NCI-H2171 (cell line): ENCODE data around the gene TCF7L1.
A peak's percentile ranks its signal among the peaks of the same experiment; 100 is the strongest.
"Not testable (repeated sequence)": the region's sequence is repeated elsewhere in the genome, so short reads cannot be mapped to it uniquely, and the experiment has no call there.

Source experiments
- DNase-seq: peaks from one replicate; lab custom pipeline; 2025; lab: John Stamatoyannopoulos, UW

Gene TCF7L1, protein sequence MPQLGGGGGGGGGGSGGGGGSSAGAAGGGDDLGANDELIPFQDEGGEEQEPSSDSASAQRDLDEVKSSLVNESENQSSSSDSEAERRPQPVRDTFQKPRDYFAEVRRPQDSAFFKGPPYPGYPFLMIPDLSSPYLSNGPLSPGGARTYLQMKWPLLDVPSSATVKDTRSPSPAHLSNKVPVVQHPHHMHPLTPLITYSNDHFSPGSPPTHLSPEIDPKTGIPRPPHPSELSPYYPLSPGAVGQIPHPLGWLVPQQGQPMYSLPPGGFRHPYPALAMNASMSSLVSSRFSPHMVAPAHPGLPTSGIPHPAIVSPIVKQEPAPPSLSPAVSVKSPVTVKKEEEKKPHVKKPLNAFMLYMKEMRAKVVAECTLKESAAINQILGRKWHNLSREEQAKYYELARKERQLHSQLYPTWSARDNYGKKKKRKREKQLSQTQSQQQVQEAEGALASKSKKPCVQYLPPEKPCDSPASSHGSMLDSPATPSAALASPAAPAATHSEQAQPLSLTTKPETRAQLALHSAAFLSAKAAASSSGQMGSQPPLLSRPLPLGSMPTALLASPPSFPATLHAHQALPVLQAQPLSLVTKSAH

DNA sequence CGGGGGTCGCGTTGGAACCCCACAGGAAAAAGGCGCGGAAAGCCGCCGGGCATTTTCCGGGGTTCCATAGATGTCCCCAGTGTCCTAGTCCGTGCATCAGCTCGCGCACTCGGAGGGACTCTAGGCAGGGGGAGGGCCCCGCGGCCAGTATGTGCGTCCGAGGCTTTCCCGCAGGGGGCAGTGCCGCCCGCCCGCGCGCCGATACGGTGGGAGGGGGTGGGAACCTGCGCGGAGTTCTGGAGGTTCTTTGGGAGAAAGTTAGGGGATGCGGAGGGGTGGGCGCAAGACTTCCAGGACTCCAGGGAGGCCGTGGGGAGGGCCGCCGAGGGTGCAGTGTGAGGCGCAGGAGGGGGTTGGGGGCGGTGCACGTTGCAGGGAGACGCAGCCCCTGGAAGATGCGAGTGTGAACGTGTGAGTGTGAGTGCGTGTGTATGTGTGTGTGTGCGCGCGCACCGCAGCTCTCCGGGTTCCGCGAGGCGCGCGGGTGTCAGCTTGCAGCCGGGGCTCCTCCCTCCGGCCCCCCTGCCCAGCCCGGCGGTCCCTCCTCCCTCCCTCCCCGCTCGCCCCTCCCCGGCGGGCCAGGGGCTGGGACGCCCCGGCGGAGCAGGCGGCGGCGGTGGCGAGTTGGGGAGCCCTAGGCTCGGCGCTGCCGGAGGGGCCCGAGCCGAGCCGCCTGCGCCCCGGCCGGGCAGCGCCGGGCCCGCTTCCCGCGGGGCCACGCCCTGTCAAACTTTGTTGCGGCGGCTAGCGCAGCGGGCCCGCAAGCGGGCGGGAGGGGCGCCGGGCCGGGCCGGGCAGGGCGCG is at the start of gene TCF7L1:
Gene TCF7L1 (plus strand): TSS at position 559 of the 804 bp plus-strand sequence. CDS start 293 bp downstream, outside the sequence.
- DNase-seq = peak; percentile 41

DNA sequence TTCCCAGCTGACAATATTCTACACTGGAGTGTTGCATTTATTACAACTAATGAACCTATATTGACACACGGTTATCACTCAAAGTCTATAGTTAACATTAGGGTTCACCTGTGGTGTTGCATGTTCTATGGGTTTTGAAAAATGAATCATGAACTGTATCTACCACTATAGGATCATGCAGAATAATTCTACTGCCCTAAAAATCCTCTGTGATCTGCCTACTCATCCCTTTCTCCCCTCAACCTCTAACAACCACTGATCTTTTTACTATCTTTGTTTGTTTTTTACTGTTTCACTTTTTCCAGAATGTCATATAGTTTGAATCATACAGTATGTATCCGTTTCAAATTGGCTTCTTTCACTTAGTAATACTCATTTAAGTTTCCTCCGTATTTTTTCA is 47.6 kb upstream of the TCF7L1 start:
- no peak for DNase-seq

DNA sequence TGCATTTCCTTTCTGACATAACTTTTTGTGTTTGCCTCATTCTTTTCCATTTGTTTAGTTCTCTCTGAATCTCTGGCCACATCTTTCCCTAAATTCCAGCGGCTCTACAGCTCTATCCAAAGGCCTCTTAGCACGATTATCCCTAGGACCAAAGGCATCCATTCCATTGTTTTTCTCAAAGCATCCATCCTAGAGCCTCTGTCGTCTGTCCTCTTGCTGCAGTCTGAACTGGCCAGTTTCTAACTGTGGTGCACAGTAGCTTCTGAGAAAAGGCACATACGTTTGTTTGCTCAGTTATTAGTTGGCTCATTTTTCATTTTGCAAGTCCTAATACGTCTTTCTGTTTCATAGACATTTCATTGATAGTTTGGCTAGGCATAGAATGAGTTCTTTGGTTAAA is 45.7 kb upstream of the TCF7L1 start:
- DNase-seq = no peak

DNA sequence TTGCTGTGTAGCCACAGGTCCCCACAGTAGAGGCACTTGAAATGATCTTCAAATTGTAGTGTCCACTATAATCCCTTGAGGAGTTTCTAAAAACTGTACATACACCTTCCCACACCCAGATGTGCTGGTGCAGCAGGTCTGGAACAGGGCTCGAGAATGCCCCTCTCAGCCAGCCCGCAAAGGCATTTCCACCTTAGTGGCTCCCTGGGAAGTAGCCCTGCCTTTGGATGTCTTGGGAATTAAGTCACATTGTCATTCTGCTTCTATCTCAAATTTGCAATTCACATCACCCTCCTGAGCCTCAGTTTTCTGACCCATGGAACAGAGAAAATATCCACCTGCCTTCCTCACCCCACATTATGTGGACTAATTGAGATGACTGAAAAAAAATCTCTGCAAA is 44.3 kb upstream of the TCF7L1 start:
- DNase-seq = no peak

DNA sequence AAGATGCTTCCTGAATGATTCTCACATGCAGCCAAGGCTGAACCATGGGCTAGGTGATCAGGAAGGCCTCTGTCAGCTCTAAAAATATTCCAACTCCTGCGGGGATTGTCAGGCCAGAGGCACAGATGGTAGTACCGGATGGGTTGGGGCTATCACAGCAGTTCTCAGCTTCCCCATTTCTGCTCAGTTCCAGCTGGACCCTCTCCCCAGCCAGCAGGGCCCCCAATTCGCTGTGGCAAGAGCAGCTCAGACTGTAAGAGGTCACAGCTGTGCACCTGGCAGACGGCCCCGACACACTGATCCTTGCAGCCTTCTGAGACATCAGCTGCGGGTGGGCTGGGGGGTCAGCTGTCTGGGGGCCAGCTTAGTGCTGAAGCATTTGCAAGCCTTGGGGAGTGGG is 43.6 kb upstream of the TCF7L1 start:
- DNase-seq = peak; percentile 74

DNA sequence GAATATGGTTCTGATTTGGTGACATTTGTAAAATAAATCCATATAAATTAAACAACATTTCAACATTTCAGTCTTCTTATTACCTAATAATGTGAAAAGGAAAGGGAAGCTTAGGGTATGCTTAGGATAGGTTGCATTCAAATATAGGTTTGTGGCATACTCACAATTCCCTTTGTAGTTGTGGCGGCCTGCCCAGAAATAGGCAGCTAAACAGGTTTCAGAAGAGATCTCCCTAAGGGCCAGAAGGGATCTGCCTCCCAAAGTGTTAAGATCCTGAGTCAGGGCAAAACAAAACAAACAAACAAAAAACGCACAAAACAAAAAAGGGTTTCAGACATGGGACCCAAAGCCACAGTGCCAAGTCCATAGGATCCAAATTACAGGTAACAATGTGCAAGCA is 41.4 kb upstream of the TCF7L1 start:
- no peak for DNase-seq

DNA sequence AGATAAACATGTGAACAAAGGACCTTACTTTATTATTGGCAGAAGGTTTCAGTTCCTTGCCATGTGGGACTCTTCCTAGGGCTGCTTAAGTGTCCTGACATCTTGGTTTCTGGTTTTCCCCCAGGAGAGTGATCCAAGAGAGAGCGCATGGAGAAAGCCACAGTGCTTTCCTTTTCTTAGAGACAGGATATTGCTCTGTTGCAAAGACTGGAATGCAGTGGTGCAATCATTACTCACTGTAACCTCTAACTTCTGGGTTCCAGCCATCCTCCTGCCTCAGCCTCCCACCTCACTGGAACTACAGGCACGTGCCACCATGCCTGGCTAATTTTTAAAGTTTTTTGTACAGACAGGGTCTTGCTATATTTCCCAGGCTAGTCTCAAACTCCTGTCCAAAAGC is 38.1 kb upstream of the TCF7L1 start:
- no peak for DNase-seq

DNA sequence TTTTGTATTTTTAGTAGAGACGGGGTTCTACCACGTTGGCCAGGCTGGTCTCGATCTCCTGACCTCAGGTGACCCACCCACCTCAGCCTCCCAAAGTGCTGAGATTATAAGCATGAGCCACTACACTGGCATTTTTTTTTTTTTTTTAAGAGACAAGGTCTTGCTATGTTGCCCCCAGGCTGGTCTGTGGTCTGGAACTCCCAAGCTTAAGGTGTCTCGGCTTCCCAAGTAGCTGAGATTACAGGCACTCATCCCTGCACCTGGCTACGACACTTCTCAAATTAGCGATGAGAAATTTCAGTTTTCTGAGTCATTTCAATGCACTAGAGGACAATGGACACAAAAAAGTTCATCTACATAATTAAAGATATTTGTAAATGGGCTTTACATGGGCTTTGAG is 36.6 kb upstream of the TCF7L1 start:
- no peak for DNase-seq

DNA sequence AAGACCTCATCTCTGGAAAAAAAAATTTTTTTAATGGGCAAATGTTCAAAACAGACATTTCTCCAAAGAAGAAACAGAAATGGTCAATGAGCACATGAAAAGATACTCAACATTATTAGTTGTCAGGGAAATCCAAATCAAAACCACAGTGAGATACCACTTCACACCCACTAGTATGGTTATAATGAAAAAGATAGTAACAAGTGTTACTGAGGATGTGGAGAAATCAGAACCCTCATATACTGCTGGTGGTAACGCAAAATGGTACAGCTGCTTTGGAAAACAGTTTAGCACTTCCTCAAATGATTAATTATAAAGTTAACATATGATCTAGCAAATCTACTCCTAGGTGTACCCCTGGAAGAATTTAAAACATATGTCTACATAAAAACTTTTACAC is 29.0 kb upstream of the TCF7L1 start:
- no peak for DNase-seq

DNA sequence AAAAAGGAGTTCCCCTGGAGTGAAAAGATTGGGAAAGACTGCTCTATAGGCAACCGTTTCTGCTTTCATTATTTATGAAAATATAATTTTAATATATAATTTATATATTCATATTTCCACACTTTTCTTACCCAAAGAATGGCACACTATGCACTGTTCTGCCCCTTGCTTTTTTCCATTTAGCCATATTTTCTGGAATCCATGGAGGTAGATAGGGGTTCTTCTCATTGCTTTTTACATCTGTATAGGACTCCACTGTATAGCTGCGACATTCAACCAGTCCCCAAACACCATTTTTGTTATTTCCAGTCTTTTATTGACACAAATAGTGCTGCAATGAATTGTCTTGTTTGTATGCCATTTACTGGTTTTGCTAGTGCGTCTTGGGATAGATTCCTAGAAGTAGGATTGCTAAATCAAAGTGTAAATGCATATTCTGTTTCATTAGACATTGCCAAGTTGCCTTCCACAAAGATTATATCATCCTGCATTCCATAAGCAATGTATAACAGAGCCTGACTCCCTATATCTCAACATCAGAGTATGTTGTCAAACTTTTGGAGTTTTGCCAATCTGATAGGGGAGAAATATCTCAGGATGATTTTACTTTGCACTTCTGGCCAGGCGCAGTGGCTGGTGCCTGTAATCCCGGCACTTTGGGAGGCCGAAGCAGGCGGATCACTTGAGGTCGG is 26.6 kb upstream of the TCF7L1 start:
- no peak for DNase-seq

DNA sequence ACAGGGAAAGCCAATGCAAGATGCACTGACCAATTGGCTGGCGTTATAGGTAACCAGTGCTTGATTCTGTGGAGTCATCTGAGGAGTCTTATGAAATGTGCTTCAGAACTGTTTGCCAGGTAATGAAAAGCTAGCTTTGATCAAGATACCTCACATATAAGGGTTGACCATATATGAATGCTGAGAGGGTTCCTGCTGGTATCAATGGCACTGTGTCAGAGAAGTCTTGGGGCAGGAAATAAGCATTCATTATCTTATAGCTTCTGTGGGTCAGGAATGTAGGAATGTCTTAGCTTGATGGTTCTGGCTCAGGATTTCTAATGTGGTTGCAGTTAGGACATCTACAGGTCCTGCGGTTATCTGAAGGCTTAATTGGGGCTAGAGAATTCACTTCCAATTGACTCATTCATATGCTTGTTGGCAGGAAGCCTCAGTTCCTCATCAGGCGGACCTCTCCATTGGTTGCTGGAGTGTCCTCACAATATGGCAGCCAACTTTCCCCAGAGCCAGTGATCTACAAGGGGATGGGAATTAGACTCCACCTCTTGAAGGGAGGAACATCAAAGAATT is 22.1 kb upstream of the TCF7L1 start:
- DNase-seq = no peak

DNA sequence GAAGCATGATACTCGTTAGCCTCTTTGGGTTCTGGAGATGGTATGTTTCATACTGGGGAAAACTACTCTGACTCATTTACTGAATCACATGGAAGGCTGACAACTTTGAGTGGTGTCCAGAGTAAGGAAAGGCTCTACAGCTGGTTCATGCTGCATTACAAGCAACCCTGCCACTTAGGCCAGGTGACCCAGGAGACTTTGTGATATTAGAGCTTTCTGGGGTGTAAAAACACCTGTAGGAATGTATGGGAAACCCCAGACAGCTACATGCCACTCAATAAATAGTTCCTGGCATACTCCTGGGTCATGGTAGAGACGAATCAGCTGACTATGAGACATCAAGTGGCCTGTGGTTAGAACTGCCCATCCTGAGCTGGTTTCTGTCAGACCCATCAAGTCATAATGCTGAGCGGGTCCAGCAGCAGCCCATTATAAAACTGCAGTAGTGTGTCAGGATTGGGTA is 21.3 kb upstream of the TCF7L1 start:
- DNase-seq = no peak

DNA sequence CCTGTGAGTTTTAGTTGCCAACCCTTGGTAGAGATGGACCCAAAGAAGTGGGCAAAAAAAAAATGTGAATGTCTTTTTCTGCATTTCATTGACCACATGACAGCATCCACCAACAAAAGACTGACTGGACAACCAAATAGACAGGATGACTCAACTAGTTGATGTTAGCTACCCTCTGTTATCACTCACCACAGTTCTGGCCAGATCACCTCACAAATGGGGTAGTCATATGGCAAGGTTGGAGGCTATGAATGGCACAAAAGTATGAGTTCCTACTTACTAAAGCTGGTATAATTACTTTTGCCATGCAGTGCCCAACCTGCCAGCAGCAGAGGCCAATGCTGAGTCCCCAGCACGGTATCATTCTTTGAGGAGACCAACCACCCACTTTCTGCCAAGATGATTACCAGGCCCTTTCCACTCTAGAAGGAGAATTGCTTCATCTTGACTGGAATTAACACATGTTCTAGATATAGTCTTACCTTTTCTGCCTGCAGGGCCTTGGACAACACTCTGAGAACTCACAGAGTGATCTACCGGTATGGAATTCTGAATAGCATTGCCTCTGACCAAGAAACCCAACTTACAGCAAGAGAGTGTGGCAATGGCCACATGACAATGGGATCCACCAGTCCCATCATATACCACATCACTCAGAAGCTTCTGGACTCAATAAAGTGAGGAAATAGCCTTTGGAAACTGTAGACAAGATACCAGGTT is 20.1 kb upstream of the TCF7L1 start:
- DNase-seq = no peak

DNA sequence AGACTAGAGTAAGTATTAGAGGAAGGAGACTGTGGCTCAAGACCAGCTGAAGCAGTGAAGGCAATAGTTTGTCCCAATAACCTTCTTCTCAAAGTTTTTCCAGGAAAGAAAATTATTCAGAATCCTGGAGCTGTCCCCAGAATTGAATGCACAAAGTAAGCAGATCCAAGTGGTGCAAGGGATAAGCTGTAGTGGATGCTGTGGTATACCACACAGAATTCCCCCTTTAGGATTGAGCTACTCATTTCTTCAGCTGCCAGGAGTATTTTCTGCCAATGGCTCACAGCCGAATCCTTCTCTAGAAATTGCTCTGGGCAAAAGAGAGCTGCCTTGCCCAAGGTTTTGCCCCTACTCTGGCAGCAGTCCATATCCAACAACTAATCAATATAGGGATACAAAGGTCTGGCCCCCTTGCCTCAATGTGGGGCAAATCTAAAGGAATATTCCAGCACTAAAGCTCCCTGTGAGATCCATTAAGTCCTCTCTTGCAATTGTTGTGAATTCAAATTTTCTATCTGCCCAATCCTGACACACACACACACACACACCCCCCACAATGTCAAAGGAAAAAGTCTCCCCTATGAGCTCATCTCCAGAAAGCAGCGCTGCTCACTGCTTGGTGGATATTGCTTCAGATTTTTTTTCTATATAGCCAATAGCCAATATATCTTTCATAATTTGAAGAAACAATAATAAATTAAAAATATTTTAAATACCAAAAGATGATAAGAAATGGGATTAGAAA is 18.4 kb upstream of the TCF7L1 start:
- no peak for DNase-seq

DNA sequence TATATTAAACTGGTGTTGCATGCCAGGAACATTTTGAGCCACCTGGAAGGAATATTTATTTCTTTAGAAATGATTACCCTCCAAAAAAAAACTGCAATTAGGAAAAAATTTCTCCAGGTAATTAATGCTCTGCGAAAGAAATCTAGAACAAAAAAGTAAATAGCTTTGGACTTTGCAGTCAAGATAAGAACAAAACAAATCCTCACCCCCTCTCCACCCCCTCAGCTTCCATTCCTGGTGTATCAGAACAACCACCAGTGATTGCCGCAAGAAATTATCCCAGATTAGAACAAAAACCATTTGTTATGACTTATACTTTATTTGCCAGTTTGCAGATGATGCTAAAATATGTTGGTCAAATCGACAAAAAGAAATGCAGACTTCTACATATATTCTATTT is 17.0 kb upstream of the TCF7L1 start:
- DNase-seq = no peak

DNA sequence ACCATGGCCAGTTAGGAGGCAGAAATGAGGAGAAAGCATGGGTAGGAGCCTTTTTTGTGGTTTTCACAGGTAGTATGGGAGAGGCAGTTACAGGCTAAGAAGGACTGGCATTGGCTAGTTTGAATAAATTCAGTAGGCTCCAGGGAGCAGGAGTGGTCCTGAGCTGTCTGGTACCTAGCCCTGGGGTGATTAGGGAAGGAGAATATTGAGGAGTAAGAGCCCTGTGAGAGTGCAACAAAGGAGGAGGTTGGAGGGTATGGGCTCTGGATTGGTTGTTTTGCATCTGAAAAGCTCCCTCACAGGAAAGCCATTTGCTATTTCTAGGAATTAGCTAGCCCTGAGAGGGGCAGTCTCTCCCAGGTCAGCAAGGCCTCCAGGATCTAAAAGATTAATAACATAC is 13.3 kb upstream of the TCF7L1 start:
- DNase-seq = no peak

DNA sequence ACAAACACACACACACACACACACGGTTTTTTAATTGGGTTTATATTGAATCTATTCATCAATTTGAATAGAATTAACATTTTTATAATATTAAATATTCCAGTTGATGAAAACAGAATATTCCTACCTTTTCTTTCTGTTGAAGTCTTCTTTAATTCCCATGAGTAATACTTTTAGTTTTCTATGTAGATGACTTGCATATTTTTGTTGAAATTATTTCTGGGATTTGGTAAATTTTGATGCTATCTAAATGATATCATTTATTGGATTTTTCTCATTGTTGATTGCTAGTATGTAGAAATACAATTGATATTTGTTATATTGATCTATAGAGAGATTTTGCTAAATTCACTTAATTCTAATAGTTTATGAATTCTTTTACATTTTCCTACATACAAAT is 12.8 kb upstream of the TCF7L1 start:
- DNase-seq = no peak

DNA sequence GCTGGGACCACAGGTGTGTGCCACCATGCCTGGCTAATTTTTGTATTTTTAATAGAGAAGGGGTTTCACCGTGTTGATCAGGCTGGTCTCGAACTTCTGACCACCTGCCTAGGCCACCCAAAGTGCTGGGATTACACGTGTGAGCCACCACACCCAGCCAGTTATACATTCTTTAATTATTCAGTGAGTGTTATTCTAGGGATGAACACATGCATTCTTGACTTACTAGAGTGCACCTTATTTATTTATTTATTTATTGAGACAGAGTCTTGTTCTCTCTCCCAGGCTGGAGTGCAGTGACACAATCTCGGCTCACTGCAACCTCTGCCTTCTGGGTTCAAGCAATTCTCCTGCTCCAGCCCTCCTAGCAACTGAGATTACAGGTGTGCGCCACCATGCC is 6.7 kb upstream of the TCF7L1 start:
- DNase-seq = not testable (repeated sequence)

DNA sequence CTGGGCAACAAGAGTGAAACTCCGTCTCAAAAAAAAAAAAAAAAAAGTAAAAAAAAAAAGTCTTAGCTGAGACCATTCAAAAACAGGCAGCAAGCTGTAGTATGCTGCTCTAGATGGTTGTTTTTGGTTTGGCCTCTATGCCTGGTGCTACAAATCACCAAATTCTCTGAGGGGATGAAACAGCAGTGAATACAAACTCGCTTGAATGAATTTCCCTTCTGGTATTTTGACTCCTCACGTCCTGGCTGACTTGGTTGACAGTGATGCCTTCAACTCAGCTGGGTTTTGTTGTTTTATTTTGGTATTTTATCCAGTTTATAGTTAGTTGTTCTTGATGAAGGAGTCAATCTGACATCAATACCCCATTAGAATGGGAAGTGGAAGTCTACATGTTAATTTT is 3.3 kb upstream of the TCF7L1 start:
- no peak for DNase-seq

DNA sequence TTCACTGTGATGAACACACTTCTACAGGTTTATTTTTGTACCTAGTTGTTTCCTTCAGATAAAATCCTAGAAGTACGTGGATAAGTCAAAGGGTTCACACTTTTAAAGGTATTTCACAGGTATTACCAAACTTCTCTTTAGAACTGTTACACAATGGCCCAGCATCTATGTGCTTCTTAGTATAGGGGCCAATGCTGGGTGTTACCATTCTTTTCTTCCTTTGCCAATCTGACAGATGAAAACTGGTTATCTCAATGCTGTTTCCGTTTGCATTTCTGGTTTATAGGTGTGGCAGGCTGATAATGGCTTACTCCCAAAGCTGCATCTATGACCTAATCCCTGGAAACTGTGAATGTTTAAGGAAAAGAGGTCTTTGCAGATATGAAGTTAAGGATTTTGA is 2.8 kb upstream of the TCF7L1 start:
- no peak for DNase-seq

DNA sequence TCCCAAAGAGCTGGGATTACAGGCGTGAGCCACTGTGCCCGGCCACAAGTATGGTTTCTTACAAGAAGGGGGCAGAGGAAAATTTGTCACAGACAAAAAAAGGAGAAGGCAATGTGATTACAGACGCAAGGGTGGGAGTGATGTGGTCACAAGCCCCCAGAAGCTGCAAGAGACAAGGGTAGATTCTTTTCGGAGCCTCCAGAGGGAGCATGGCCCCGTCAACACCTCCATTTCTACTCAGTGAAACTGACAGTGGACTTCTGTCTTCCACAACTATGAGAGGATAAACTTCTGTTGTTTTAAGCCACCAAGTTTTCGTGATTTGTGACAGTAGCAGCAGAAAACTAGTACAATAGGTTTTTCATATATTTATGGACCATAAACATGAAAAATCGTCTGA is 2.1 kb upstream of the TCF7L1 start:
- DNase-seq = no peak
